SK-N-SH treated with all-trans-retinoic acid at 6 μM for 48 hours (cell line): ENCODE data around the gene ANKRD44.

Source experiments
- CSRNP3 ChIP-seq: fragments of 250-450 bp; sonication (Bioruptor Pico); IDR thresholded peaks from 2 replicates; pipeline ENCODE4 v1.5.1; 2021; ENCODE audit warnings: mild to moderate bottlenecking, moderate library complexity
- GLIS3 ChIP-seq: fragments of 250-450 bp; sonication (Bioruptor Pico); IDR thresholded peaks from 2 replicates; pipeline ENCODE4 v1.5.0; 2020; ENCODE audit warnings: mild to moderate bottlenecking, moderate library complexity
- RARB ChIP-seq: fragments of 250-450 bp; sonication (Bioruptor Pico); IDR thresholded peaks from 2 replicates; pipeline ENCODE4 v1.8.0; 2021; ENCODE audit warnings: mild to moderate bottlenecking, moderate library complexity
- SNAI2 ChIP-seq: fragments of 250-450 bp; sonication (Bioruptor Pico); IDR thresholded peaks from 2 replicates; pipeline ENCODE4 v1.5.0; 2020; ENCODE audit warnings: mild to moderate bottlenecking, moderate library complexity
- TCF4 ChIP-seq: fragments of 250-450 bp; sonication (Bioruptor Pico); IDR thresholded peaks from 2 replicates; pipeline ENCODE4 v1.8.0; 2021; ENCODE audit warnings: mild to moderate bottlenecking, moderate library complexity, borderline replicate concordance
- ZFP3 ChIP-seq: fragments of 250-450 bp; sonication (Bioruptor Pico); IDR thresholded peaks from 2 replicates; pipeline ENCODE4 v1.5.0; 2020; ENCODE audit warnings: mild to moderate bottlenecking, moderate library complexity
- ZNF565 ChIP-seq: fragments of 450-650 bp; formaldehyde crosslinking; conservative IDR thresholded peaks from 2 replicates; pipeline ENCODE4 v1.5.0; 2020; ENCODE audit warnings: low read depth, mild to moderate bottlenecking, moderate library complexity
- TF ChIP-seq, protein P1 (sequence below): fragments of 250-450 bp; sonication (Bioruptor Pico); IDR thresholded peaks from 2 replicates; pipeline ENCODE4 v1.8.0; 2020; ENCODE audit warnings: mild to moderate bottlenecking, moderate library complexity, borderline replicate concordance

GRCh38 chr2:197201874-197202273 is 108.7 kb downstream of the ANKRD44 start:
- no peak for TF ChIP-seq ZNF565
- TF ChIP-seq ZFP3 (CRISPR knock-in tag), result no peak
- TF ChIP-seq RARB (CRISPR knock-in tag), result no peak
- TF ChIP-seq CSRNP3 (CRISPR knock-in tag), result no peak
- no peak for TF ChIP-seq SNAI2 (CRISPR knock-in tag)
- no peak for TF ChIP-seq TCF4 (CRISPR knock-in tag)
- TF ChIP-seq GLIS3, result no peak
- TF ChIP-seq, protein P1, sequence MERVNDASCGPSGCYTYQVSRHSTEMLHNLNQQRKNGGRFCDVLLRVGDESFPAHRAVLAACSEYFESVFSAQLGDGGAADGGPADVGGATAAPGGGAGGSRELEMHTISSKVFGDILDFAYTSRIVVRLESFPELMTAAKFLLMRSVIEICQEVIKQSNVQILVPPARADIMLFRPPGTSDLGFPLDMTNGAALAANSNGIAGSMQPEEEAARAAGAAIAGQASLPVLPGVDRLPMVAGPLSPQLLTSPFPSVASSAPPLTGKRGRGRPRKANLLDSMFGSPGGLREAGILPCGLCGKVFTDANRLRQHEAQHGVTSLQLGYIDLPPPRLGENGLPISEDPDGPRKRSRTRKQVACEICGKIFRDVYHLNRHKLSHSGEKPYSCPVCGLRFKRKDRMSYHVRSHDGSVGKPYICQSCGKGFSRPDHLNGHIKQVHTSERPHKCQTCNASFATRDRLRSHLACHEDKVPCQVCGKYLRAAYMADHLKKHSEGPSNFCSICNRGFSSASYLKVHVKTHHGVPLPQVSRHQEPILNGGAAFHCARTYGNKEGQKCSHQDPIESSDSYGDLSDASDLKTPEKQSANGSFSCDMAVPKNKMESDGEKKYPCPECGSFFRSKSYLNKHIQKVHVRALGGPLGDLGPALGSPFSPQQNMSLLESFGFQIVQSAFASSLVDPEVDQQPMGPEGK (CRISPR knock-in tag), result no peak
